HCT116 (cell line): ENCODE results near the gene RNF151. TPM values are rescaled to one million over a fixed set of nuclear protein-coding genes. Genes with fewer than 3 reads are reported as not detected.

Experiments used
- ATAC-seq: fragments of 200-7000 bp; cut with Tn5 transposase; 2 replicates; pipeline ENCODE4 v1.9.1; 2020; ENCODE audit warnings: mild to moderate bottlenecking, moderate library complexity
- BruUV-seq: library from RNA; stranded (reverse); fragments of 400-500 nt; replicated peaks from 2 replicates; lab custom pipeline; 2021; lab: Mats Ljungman, UMichigan
- CTCF ChIA-PET: fragments of 300-600 bp; sonication (Branson Sonifier 250); formaldehyde crosslinking; loops from one replicate; lab custom pipeline; 2021; ENCODE audit warnings: antibody characterized with exemption; lab: Charles Lee
- POLR2A ChIA-PET: fragments of 300-600, 350-600 bp; sonication (Branson Sonifier 250); formaldehyde crosslinking; loops from one replicate; lab custom pipeline; 2021; ENCODE audit warnings: antibody characterized with exemption; lab: Charles Lee
- RAD21 ChIA-PET, 2 experiments: fragments of 300-600 bp; sonication (Branson Sonifier 250); formaldehyde crosslinking; loops; one replicate each; lab custom pipeline; 2023; ENCODE audit warnings: low total read pairs in 2 of 2; ENCODE audit not compliant: uncharacterized antibody in 2 of 2, unreplicated experiment in 2 of 2, low non-redundant PET in 1 of 2; lab: Charles Lee
- DNase-seq: peaks from one replicate; pipeline ENCODE4 v3.0.0-alpha.2; 2010; ENCODE audit warnings: low read depth, low spot score
- H2AFZ ChIP-seq: fragments of 200-600 bp; shearing (Covaris generic), sonication (generic); 2 replicates; pipeline ENCODE4 v1.6.1; 2017; ENCODE audit warnings: low read depth, mixed run types, mixed read lengths, antibody characterized with exemption, low read length; ENCODE audit not compliant: poor library complexity, severe bottlenecking
- H3K27ac ChIP-seq: 2 replicates; pipeline ENCODE4 v1.5.1; 2012; ENCODE audit warnings: low read depth, low read length
- H3K27me3 ChIP-seq: fragments of 200-600 bp; sonication (generic); 2 replicates; pipeline ENCODE4 v1.6.1; 2016; ENCODE audit warnings: mixed run types, low read length, mixed read lengths; ENCODE audit not compliant: insufficient read depth
- H3K36me3 ChIP-seq, 2 experiments: fragments of 200-500 bp in 1 of 2; fragments of 200-600 bp in 1 of 2; sonication (Bioruptor generic) in 1 of 2; sonication (generic) in 1 of 2; 2 replicates each; pipeline versions ENCODE4 v1.5.1 to v1.6.1; 2014 to 2016; ENCODE audit warnings: low read length in 2 of 2, inconsistent platforms in 1 of 2, mixed read lengths in 1 of 2, mixed run types in 1 of 2; ENCODE audit not compliant: insufficient read depth in 2 of 2, control insufficient read depth in 1 of 2
- H3K4me1 ChIP-seq, 2 experiments: fragments of 200-600 bp in 1 of 2; sonication (generic) in 1 of 2; 2 replicates each; pipeline versions ENCODE4 v1.5.1 to v1.6.1; 2012 to 2017; ENCODE audit warnings: low read length in 2 of 2, inconsistent platforms in 1 of 2, mild to moderate bottlenecking in 1 of 2, mixed read lengths in 1 of 2, mixed run types in 1 of 2, moderate library complexity in 1 of 2; ENCODE audit not compliant: insufficient read depth in 2 of 2, control insufficient read depth in 1 of 2
- H3K4me2 ChIP-seq: fragments of 200-600 bp; sonication (generic); 2 replicates; pipeline ENCODE4 v1.6.1; 2017; ENCODE audit warnings: mixed run types, low read length, mixed read lengths
- H3K4me3 ChIP-seq, 2 experiments: fragments of 200-600 bp in 1 of 2; sonication (generic) in 1 of 2; replicated peaks in 1 of 2; 2 replicates each; pipeline ENCODE4 v1.5.1; 2011 to 2016; ENCODE audit warnings: low read length in 2 of 2, control low read depth in 1 of 2, low read depth in 1 of 2, mild to moderate bottlenecking in 1 of 2, mixed read lengths in 1 of 2, mixed run types in 1 of 2
- H3K79me2 ChIP-seq: fragments of 200-600 bp; sonication (generic); 2 replicates; pipeline ENCODE4 v1.6.1; 2017; ENCODE audit warnings: mild to moderate bottlenecking, mixed run types, low read length, moderate library complexity, mixed read lengths; ENCODE audit not compliant: insufficient read depth
- H3K9ac ChIP-seq: fragments of 200-600 bp; sonication (generic); 2 replicates; pipeline ENCODE4 v1.6.1; 2016; ENCODE audit warnings: low read length, mixed read lengths
- H3K9me2 ChIP-seq: fragments of 200-600 bp; sonication (generic), shearing (Covaris generic); 2 replicates; pipeline ENCODE4 v1.6.1; 2017; ENCODE audit warnings: mixed run types, mild to moderate bottlenecking, moderate library complexity; ENCODE audit not compliant: insufficient read depth
- H3K9me3 ChIP-seq, 2 experiments: fragments of 200-500 bp in 1 of 2; fragments of 200-600 bp in 1 of 2; sonication (Bioruptor generic) in 1 of 2; sonication (generic) in 1 of 2; 2 replicates each; pipeline ENCODE4 v1.6.1; 2014 to 2017; ENCODE audit warnings: low read length in 2 of 2, mixed read lengths in 2 of 2, inconsistent platforms in 1 of 2, low read depth in 1 of 2, mild to moderate bottlenecking in 1 of 2, mixed run types in 1 of 2, moderate library complexity in 1 of 2; ENCODE audit not compliant: control insufficient read depth in 1 of 2, insufficient read depth in 1 of 2
- H4K20me1 ChIP-seq: fragments of 200-600 bp; sonication (generic), shearing (Covaris generic); 2 replicates; pipeline ENCODE4 v1.6.1; 2017; ENCODE audit warnings: mixed run types, mild to moderate bottlenecking, moderate library complexity; ENCODE audit not compliant: insufficient read depth
- ATF3 ChIP-seq: IDR thresholded peaks from 2 replicates; pipeline ENCODE4 v1.6.1; 2012
- CBX3 ChIP-seq: IDR thresholded peaks from 2 replicates; pipeline ENCODE4 v1.6.1; 2012; ENCODE audit warnings: low read depth
- EGR1 ChIP-seq: IDR thresholded peaks from 2 replicates; pipeline ENCODE4 v1.6.1; 2012; ENCODE audit warnings: low read depth
- ELF1 ChIP-seq: IDR thresholded peaks from 2 replicates; pipeline ENCODE4 v1.6.1; 2012; ENCODE audit warnings: low read depth, borderline replicate concordance
- EZH2 ChIP-seq: fragments of 200-600 bp; sonication (generic); IDR thresholded peaks from 2 replicates; pipeline ENCODE4 v1.6.1; 2017; ENCODE audit warnings: antibody characterized with exemption, mixed run types
- FOSL1 ChIP-seq: IDR thresholded peaks from 2 replicates; pipeline ENCODE4 v1.6.1; 2012; ENCODE audit warnings: low read depth
- JUND ChIP-seq: IDR thresholded peaks from 2 replicates; pipeline ENCODE4 v1.6.1; 2012
- MAX ChIP-seq: IDR thresholded peaks from 2 replicates; pipeline ENCODE4 v1.6.1; 2012
- POLR2AphosphoS5 ChIP-seq: IDR thresholded peaks from 2 replicates; pipeline ENCODE4 v1.6.1; 2011; ENCODE audit warnings: mild to moderate bottlenecking, low read depth, low read length, moderate library complexity
- RAD21 ChIP-seq: IDR thresholded peaks from 2 replicates; pipeline ENCODE4 v1.6.1; 2012; ENCODE audit warnings: low read depth, mild to moderate bottlenecking
- SP1 ChIP-seq: IDR thresholded peaks from 2 replicates; pipeline ENCODE4 v1.6.1; 2012; ENCODE audit warnings: low read depth
- TCF7L2 ChIP-seq: IDR thresholded peaks from 2 replicates; pipeline ENCODE4 v1.7.0; 2011; ENCODE audit warnings: borderline replicate concordance, inconsistent platforms; ENCODE audit not compliant: insufficient read depth, insufficient read length; ENCODE audit errors: extremely low read depth
- YY1 ChIP-seq: IDR thresholded peaks from 2 replicates; pipeline ENCODE4 v1.6.1; 2011; ENCODE audit warnings: low read length, low read depth, moderate library complexity, mild to moderate bottlenecking; ENCODE audit not compliant: insufficient replicate concordance; ENCODE audit errors: extremely low read depth
- ZFX ChIP-seq: fragments of 450-650 bp; IDR thresholded peaks from 2 replicates; pipeline ENCODE4 v1.6.1; 2017
- intact Hi-C: fragments of 100-400 bp; cut with micrococcal nuclease; formaldehyde crosslinking; loops from 2 replicates; pipeline ENCODE4 v1.10.0; 2022
- total RNA-seq: library from RNA; stranded (reverse); gene quantifications from one replicate; pipeline ENCODE4 v1.2.1, GENCODE V29; 2021; ENCODE audit not compliant: unreplicated experiment
- TF ChIP-seq, protein P1 (sequence below): IDR thresholded peaks from 2 replicates; pipeline ENCODE4 v1.6.1; 2011; ENCODE audit warnings: mild to moderate bottlenecking, low read length, moderate library complexity; ENCODE audit not compliant: insufficient replicate concordance; ENCODE audit errors: extremely low read depth

The RNF151 gene
- total RNA-seq, 1 experiment from 2014 or later, result 0.30 TPM

DNA sequence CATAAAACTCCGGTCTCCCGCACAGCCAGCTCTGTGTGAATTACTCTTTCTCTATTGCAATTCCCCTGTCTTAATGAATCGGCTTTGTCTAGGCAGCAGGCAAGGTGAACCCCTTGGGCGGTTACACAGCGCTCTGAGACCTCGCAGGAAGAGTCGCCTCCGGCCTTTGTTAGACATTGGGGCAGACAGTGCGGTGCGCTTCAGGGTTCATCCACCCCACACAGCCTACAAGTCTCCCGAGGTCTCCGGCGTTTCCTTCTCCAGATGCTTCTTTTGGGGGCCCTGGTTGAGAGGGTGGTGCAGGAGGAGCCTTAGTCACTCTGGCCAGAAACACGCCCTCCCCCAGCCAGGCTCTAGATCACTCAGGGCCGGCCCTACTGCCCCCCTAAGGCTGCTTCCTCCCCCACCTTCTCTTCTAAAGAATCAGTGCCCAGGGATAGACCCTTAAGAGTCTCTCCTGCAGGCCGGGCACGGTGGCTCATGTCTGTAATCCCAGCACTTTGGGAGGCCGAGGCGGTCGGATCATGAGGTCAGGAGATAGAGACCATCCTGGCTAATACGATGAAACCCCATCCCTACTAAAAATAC lies 21.9 kb upstream of the RNF151 start:
- H3K79me2 ChIP-seq, result no peaks in the 10 kb centered on the region
- intact Hi-C loops, result no loop called here
- no peaks in the 10 kb centered on the region for H4K20me1 ChIP-seq
- ChIA-PET CTCF (interaction anchor here (1.1 kb wide), 1 partner anchor 80 kb away, joined by 3 read pairs; no protein-coding TSS in a partner anchor), POLR2A (interaction anchor here (0.9 to 1.5 kb wide), 2 partner anchors 10 to 20 kb away, joined by 3 to 4 read pairs; partner anchors contain the start of gene RPS2), RAD21 (no interaction called here)
- no peak overlapping the region for H3K4me2 ChIP-seq
- no peak overlapping the region for H3K9ac ChIP-seq
- no peaks in the 10 kb centered on the region for H3K9me3 ChIP-seq
- BruUV-seq, result no TSS peak
- H3K27me3 ChIP-seq, result no peaks in the 10 kb centered on the region
- peaks cover 0 to 3% of the 10 kb centered on the region in 2 experiments; a peak in 1 of 4 replicates for H3K36me3 ChIP-seq
- H3K4me1 ChIP-seq, result peaks cover 14 to 26% of the 10 kb centered on the region in 2 experiments
- ATAC-seq, result no peak
- no peak overlapping the region for H3K4me3 ChIP-seq
- no peak for TF ChIP-seq RAD21
- TF ChIP-seq ELF1, result no peak
- TF ChIP-seq TCF7L2, result no peak
- no peak for TF ChIP-seq YY1
- no peak for TF ChIP-seq ATF3
- TF ChIP-seq FOSL1, result no peak
- TF ChIP-seq EZH2, result no peak
- no peak for TF ChIP-seq POLR2AphosphoS5
- TF ChIP-seq JUND, result no peak
- TF ChIP-seq CBX3, result no peak
- TF ChIP-seq EGR1, result no peak
- TF ChIP-seq ZFX, result no peak
- no peak for TF ChIP-seq SP1
- TF ChIP-seq, protein P1, sequence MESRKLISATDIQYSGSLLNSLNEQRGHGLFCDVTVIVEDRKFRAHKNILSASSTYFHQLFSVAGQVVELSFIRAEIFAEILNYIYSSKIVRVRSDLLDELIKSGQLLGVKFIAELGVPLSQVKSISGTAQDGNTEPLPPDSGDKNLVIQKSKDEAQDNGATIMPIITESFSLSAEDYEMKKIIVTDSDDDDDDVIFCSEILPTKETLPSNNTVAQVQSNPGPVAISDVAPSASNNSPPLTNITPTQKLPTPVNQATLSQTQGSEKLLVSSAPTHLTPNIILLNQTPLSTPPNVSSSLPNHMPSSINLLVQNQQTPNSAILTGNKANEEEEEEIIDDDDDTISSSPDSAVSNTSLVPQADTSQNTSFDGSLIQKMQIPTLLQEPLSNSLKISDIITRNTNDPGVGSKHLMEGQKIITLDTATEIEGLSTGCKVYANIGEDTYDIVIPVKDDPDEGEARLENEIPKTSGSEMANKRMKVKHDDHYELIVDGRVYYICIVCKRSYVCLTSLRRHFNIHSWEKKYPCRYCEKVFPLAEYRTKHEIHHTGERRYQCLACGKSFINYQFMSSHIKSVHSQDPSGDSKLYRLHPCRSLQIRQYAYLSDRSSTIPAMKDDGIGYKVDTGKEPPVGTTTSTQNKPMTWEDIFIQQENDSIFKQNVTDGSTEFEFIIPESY, result no peak
- TF ChIP-seq MAX, result no peak
- H2AFZ ChIP-seq, result no peak overlapping the region
- H3K9me2 ChIP-seq, result no peaks in the 10 kb centered on the region
- DNase-seq, result no peak
- H3K27ac ChIP-seq, result no peak overlapping the region
